ENCODE data around the gene AGFG1. TPM values are rescaled to one million over a fixed set of nuclear protein-coding genes. Genes with fewer than 3 reads are reported as not detected.
A peak's percentile ranks its signal among the peaks of the same experiment; 100 is the strongest.

Gene AGFG1
- total and polyA plus RNA-seq, 2 donors (not counting 1 experiment from before 2014, with no cell fraction given) = 28.7 to 83.3 TPM

DNA sequence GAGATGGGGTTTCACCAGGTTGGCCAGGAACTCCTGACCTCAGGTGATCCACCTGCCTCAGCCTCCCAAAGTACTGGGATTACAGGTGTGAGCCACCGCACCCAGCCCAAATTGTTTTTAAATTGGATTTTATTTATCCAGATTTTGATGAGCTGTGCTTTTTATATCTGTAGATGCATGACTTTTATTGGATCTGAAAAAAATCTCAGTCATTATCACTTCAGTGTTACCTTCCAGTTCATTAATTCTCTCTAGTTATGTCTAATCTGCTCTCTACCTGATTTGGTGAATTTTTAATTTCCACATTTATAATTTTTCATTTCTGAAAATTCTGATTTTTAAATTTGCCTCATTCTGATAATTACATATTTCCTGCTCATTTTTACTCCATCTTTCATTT is 13.5 kb downstream of the AGFG1 start:
- no peak overlapping the region for H3K4me3 Mint-ChIP-seq
- no peaks in the 10 kb centered on the region for H3K36me3 ChIP-seq (replicated peaks in 1 of 2; ENCODE audit: control extremely low read depth in 1 of 2, control insufficient read depth in 1 of 2, extremely low read depth in 1 of 2, insufficient read depth in 2 of 2, low read length in 1 of 2)
- H3K9me3 Mint-ChIP-seq (ENCODE audit: insufficient read depth) = no peaks in the 10 kb centered on the region
- peaks cover 99% of the 10 kb centered on the region for H3K79me2 ChIP-seq (ENCODE audit: control insufficient read depth, insufficient read depth, low read length)
- DNase-seq (no peak), ATAC-seq (ENCODE audit: low read depth) (no peak)
- intact Hi-C loops (cut with micrococcal nuclease) = no loop called here
- H3K27me3 Mint-ChIP-seq = no peaks in the 10 kb centered on the region
- peaks cover 55% of the 10 kb centered on the region for H3K4me1 Mint-ChIP-seq
- no peak overlapping the region for H3K4me2 ChIP-seq (replicated peaks; ENCODE audit: low read depth, low read length, poor library complexity, severe bottlenecking)
- peaks cover 46% of the 10 kb centered on the region for H4K20me1 ChIP-seq (ENCODE audit: control insufficient read depth, insufficient read depth, low read length, poor library complexity, severe bottlenecking)
- peaks cover 0 to 7% (median 5%) of the 10 kb centered on the region in 3 donors for H3K9me3 ChIP-seq (ENCODE audit: control extremely low read depth in 1 of 3, control insufficient read depth in 2 of 3, insufficient read depth in 1 of 3, low read length in 2 of 3)
- TF ChIP-seq EZH2 (IDR thresholded peaks at IDR 0.05; ENCODE audit: borderline replicate concordance, insufficient read depth, low read depth, low read length, poor library complexity, severe bottlenecking) = no peak
- TF ChIP-seq, protein P1, sequence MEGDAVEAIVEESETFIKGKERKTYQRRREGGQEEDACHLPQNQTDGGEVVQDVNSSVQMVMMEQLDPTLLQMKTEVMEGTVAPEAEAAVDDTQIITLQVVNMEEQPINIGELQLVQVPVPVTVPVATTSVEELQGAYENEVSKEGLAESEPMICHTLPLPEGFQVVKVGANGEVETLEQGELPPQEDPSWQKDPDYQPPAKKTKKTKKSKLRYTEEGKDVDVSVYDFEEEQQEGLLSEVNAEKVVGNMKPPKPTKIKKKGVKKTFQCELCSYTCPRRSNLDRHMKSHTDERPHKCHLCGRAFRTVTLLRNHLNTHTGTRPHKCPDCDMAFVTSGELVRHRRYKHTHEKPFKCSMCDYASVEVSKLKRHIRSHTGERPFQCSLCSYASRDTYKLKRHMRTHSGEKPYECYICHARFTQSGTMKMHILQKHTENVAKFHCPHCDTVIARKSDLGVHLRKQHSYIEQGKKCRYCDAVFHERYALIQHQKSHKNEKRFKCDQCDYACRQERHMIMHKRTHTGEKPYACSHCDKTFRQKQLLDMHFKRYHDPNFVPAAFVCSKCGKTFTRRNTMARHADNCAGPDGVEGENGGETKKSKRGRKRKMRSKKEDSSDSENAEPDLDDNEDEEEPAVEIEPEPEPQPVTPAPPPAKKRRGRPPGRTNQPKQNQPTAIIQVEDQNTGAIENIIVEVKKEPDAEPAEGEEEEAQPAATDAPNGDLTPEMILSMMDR (IDR thresholded peaks at IDR 0.05) = no peak
- no peak overlapping the region for H3K27ac Mint-ChIP-seq
- no peak overlapping the region for H3K9ac ChIP-seq (ENCODE audit: low read length)
- H3K4me1 ChIP-seq (ENCODE audit: control insufficient read depth in 2 of 2, insufficient read depth in 2 of 2, low read length in 2 of 2) = peaks cover 17 to 32% of the 10 kb centered on the region in 2 donors
- H3K4me3 ChIP-seq (ENCODE audit: control extremely low read depth in 1 of 5, extremely low read depth in 1 of 5, insufficient read depth in 1 of 5, low read depth in 2 of 5, low read length in 4 of 5) = no peak overlapping the region
- WGBS (ENCODE audit: insufficient coverage) = no CpG with 5 or more reads among the region's 1 CpG
- no peak overlapping the region for H2AFZ ChIP-seq (ENCODE audit: insufficient read depth, low read depth, low read length, poor library complexity, severe bottlenecking)
- POLR2A ChIA-PET = no interaction called here
- CTCF ChIA-PET = interaction anchor here (0.7 to 2.2 kb wide), 6 partner anchors 10 to 281 kb away, joined by 3 to 7 read pairs (median 5); partner anchors contain the start of gene AGFG1
- H3K27ac ChIP-seq (ENCODE audit: low read length in 2 of 2) = no peak overlapping the region
- no peaks in the 10 kb centered on the region for H3K27me3 ChIP-seq (replicated peaks in 1 of 4; ENCODE audit: control extremely low read depth in 1 of 4, control insufficient read depth in 3 of 4, insufficient read depth in 4 of 4, low read length in 3 of 4)

DNA sequence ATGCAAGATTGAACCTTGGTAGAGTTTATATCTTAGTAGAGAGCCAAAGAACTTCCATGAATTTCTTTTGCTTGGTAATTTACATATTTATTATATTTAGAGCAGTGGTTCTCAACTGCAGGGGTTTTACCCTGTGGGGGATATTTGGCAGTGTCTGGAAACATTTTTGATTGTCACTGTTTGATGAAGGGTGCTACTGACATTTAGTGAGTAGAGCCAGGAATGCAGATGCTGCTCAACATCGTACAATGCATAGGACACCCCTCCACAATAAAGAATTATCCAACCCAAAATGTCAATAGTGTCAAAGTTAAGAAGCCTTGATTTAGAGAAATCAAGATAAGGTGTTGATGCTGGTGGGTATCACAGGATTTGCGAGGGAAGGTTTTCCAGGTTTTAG is 14.7 kb downstream of the AGFG1 start:
- Histone ChIP-seq H3K36me3 (replicated peaks in 1 of 2; ENCODE audit: control extremely low read depth in 1 of 2, control insufficient read depth in 1 of 2, extremely low read depth in 1 of 2, insufficient read depth in 2 of 2, low read length in 1 of 2) (no peaks in the 10 kb centered on the region), H3K9ac (ENCODE audit: low read length) (no peak overlapping the region), H3K4me1 (ENCODE audit: control insufficient read depth in 2 of 2, insufficient read depth in 2 of 2, low read length in 2 of 2) (peaks cover 9 to 27% of the 10 kb centered on the region in 2 donors), H3K79me2 (ENCODE audit: control insufficient read depth, insufficient read depth, low read length) (peaks cover 96% of the 10 kb centered on the region), H3K27me3 (replicated peaks in 1 of 4; ENCODE audit: control extremely low read depth in 1 of 4, control insufficient read depth in 3 of 4, insufficient read depth in 4 of 4, low read length in 3 of 4) (no peaks in the 10 kb centered on the region), H3K4me2 (replicated peaks; ENCODE audit: low read depth, low read length, poor library complexity, severe bottlenecking) (peak overlapping the region; percentile 16), H2AFZ (ENCODE audit: insufficient read depth, low read depth, low read length, poor library complexity, severe bottlenecking) (no peak overlapping the region), H3K9me3 (ENCODE audit: control extremely low read depth in 1 of 3, control insufficient read depth in 2 of 3, insufficient read depth in 1 of 3, low read length in 2 of 3) (peaks cover 0 to 7% (median 5%) of the 10 kb centered on the region in 3 donors), H4K20me1 (ENCODE audit: control insufficient read depth, insufficient read depth, low read length, poor library complexity, severe bottlenecking) (peaks cover 54% of the 10 kb centered on the region), H3K27ac (ENCODE audit: low read length in 2 of 2) (no peak overlapping the region), H3K4me3 (ENCODE audit: control extremely low read depth in 1 of 5, extremely low read depth in 1 of 5, insufficient read depth in 1 of 5, low read depth in 2 of 5, low read length in 4 of 5) (no peak overlapping the region)
- TF ChIP-seq, protein P1 (IDR thresholded peaks at IDR 0.05) = no peak
- no peak for TF ChIP-seq EZH2 (IDR thresholded peaks at IDR 0.05; ENCODE audit: borderline replicate concordance, insufficient read depth, low read depth, low read length, poor library complexity, severe bottlenecking)
- no peak overlapping the region for H3K27ac Mint-ChIP-seq
- no peaks in the 10 kb centered on the region for H3K9me3 Mint-ChIP-seq (ENCODE audit: insufficient read depth)
- no peaks in the 10 kb centered on the region for H3K27me3 Mint-ChIP-seq
- POLR2A ChIA-PET = no interaction called here
- no CpG with 5 or more reads among the region's 2 CpGs for WGBS (ENCODE audit: insufficient coverage)
- DNase-seq = no peak
- no peak overlapping the region for H3K4me3 Mint-ChIP-seq
- intact Hi-C loops (cut with micrococcal nuclease) = no loop called here
- ATAC-seq (ENCODE audit: low read depth) = no peak
- H3K4me1 Mint-ChIP-seq = peaks cover 47% of the 10 kb centered on the region
- CTCF ChIA-PET = interaction anchor here (1.0 kb wide), 1 partner anchor 16 kb away, joined by 3 read pairs; no protein-coding TSS in a partner anchor

Measured in B cell (primary cell).